HG03457 (cell line): Measurements from ENCODE around the gene PRKG1.
"Not testable (repeated sequence)": the region's sequence is repeated elsewhere in the genome, so short reads cannot be mapped to it uniquely, and the experiment has no call there.

Source experiments
- ATAC-seq: cut with Tn5 transposase; IDR thresholded peaks from one replicate; pipeline ENCODE4 v1.9.1; 2021; ENCODE audit warnings: moderate number of reproducible peaks; ENCODE audit not compliant: unreplicated experiment

Gene PRKG1

DNA sequence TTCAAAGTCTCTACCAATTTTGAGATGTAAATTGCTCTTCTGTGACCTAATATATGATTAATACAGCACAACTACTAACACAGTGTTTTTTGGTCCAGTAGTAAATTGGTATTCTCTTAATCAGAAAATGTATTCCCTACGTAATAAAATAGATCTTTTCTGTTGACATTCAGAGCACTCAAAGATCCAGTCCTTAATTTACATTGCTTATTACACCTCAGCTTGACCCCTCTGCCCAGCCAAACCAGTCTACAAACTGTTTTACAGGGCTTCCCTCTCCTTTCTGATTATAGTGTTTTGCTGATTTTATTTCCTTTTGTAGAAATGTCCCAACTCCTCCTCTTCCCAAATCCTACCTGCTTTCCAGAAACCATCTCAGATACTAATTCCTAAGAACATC lies 293.4 kb downstream of the PRKG1 start:
- ATAC-seq = no peak

- ATAC-seq = no peak
Measured at GRCh38 chr10:51368943-51369342, 294.7 kb downstream of the PRKG1 start.

GRCh38 chr10:51369903-51370302 lies 295.6 kb downstream of the PRKG1 start:
- ATAC-seq = no peak

GRCh38 chr10:51371743-51372142 lies 297.5 kb downstream of the PRKG1 start:
- no peak for ATAC-seq

DNA sequence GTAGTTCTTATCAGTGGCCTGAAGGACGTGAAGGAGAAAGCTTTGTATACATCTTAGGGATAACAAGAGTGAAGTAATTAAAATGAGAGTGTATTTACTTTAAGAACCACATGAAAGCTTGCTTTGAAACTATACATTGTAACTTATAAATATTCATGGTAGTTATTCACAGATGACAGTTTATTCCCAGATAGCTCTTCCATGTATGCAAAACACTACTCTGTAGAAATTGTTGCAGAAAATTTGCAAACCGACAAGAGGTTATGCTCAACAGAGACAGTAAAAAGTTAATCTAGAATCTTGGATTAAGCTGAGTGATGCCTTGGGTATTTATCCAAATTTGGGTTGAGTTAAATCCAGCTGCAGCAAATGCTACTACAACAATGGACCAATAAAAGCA lies 301.5 kb downstream of the PRKG1 start:
- ATAC-seq = no peak

DNA sequence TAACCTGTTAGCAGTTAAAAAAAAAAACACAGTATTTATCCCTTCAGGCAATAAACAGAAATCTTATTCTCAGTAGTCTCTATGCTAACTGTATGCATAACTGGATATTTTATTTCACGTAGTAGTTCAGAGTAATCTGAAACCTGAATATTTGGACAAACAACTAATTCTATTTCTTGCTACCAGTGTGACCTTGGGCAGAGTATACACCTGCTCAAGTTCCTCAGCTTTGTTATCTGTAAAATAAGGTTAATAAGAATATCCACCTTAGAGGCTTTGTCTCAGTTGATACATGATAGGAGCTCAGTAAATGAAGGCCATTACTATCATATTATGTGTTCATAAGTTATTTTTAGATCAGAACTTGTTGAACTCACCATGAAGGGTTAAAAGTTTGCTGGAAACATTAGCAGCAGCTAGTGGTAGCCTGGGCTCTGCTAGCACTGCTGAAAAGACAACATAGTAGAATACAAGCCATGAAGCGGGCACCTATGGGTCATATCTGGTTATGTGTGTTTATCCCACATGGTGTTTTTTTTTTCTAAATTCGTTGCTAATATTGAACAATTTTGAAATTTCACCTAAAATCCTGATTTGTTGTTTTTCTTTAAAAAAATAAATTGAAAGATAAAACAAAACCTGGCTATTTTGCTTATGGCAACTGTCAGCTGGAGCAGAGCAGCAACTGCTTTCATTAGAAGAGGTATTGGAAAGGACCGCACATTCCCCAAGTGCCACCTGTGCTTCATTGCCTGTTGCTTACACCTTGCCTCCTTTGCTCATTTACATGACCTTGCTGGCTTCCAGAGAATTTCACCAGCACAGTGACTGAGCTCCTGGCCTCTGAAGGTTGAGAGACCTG lies 303.0 kb downstream of the PRKG1 start:
- no peak for ATAC-seq

GRCh38 chr10:51377932-51378599 lies 303.8 kb downstream of the PRKG1 start:
- ATAC-seq = no peak

DNA sequence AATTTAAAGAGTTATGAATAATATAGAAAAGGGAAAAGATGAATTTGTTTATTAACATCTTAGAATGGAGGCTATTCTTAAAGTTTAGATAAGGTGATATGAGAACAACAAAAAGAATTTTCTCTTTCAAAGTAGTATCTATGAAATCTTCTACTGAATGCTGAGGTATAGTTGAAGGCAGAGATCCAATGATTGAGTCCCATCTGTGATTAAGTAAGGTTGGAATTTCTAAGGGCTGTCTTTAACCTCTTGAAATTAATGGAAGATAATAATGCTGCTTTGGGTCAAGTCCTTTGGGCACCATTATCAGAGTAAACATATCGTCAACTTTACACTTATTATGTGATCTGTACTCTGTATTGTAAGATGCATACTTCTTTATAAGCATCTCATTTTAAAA lies 307.9 kb downstream of the PRKG1 start:
- ATAC-seq = no peak

GRCh38 chr10:51384971-51385370 lies 310.7 kb downstream of the PRKG1 start:
- ATAC-seq = no peak

- ATAC-seq = no peak
Measured at GRCh38 chr10:51386248-51386885, 312.1 kb downstream of the PRKG1 start.

DNA sequence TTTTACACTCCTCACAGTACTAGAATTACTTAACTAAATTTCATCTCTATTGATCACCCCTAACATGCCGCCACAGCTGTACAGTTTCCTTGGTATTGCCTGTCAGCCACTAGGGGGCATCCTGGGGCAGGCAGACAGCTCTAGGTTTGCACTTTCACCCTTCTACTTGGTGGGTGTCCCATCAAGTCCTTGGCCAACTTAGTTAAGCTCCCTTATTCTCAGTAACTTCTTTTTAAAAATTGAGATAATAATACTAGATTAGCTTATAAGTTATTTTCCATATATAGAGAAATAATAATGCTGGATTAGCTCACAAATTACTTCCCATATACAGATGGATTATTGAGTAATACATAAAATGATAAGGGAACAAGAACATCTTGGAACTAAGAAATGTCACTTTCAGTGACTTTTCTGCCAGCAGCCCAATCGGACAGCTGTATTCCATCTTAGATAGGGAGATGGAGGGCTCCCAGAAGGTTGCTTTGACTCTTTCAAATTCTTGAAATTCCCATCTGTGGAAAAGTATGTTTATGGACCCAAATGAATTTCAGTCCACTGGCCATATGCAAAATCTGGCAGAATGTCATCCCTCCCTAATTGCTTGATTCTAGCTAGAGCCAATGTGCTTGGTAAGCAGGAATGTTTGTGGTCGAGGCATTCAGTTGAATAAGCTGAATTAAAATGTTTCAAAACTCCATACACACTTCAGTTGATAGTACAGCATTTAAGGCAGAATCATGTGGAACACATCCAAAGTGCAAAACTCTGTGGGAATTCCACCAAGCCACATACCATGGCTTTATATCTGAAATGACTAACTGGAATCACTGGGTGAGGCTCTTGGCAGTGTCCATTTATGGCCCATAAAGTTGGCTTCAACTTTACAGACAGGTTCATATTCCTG lies 315.4 kb downstream of the PRKG1 start:
- ATAC-seq = no peak

DNA sequence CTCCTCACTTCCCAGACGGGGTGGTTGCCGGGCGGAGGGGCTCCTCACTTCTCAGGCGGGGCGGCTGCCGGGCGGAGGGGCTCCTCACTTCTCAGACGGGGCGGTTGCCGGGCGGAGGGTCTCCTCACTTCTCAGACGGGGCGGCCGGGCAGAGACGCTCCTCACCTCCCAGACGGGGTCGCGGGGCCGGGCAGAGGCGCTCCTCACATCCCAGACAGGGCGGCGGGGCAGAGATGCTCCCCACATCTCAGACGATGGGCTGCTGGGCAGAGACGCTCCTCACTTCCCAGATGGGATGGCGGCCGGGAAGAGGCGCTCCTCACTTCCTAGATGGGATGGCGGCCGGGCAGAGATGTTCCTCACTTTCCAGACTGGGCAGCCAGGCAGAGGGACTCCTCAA lies 318.7 kb downstream of the PRKG1 start:
- ATAC-seq = not testable (repeated sequence)

DNA sequence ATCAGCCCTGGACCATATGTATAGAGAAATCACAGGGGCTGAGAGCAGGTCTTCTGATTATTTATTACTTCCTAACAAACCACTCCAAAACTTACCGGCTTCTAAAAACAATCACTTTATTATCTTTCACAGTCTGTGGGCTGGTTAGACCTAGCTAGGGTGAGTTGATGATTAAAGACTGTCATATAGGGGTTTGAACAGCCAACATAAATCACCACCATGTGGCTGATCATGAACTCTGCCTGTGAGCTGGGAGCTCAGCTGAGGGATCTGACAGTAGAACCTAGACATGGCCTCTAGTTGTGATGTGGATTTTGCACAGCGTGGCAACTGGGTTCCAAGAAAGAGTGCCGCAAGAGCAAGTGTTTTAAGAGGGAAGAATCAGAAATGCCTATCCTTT lies 319.8 kb downstream of the PRKG1 start:
- no peak for ATAC-seq

DNA sequence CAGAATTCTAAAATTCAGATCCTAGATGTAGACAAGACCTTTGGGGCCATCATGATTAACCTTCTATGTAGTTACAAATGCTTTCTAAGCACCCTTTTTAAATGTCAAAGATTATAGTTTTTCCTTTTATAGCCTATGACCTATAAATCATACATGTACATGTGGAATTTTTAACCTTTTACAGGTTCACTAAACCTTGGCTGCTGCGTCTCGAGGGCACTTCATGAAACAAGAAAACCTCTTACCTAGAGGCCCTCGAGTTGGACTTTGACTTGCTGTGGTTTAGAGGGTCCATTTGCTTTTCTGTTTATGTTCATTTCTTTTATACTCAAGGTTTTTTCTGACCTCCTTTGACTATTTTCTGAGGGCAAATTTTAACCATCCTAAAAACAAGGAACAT lies 323.0 kb downstream of the PRKG1 start:
- ATAC-seq = no peak

GRCh38 chr10:51397695-51398094 lies 323.4 kb downstream of the PRKG1 start:
- no peak for ATAC-seq

DNA sequence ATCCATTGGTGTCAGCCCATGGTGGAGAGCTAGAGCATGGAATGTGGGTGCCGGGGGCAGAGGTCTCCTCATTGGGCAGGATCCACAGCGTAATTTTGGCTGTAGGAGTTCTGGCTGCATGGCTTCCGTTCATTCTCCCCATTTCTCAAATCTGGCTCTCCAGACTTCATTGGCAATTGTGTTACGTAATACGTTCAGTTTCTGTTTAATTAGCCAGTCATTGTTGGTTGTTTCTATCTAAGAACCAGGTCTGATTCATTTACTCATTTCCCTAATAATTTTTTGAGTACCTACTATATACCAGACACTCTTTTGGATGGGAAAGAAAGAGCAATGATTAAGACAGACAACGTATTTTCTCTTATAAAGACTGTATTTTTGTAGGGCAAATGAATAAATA lies 325.6 kb downstream of the PRKG1 start:
- ATAC-seq = no peak

DNA sequence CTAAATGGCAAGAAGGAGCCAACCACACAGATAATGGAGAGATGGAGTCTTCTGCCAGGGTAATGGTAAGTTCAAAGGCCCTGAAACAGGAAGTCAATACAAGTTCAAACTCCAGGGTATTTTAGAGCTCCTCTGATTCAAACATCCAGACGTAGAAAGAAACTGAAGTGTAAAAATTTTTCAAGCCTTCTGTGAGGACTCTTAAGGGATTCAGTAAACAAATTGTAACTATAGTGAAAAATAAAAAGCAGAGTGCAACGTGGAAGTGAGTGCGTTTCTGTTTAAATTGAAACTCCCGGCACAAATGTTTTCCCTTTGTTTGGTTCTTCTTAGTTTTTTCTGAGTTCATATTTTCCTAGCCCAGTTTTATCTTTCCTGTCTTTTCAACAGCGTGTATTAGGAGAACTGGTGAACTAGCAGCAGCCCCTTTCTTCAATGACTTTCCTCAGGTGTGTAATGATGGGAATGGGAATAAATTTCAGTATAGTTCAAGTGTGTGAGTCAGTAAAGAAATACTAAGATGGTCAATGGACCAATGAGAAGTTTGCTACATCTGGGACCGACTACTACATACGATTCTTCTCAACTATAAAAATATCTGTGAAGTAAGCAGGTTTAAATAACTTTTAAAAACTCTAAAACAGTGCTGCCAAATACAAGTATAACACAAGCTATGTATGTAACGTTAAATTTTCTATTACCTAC lies 326.3 kb downstream of the PRKG1 start:
- ATAC-seq = no peak

DNA sequence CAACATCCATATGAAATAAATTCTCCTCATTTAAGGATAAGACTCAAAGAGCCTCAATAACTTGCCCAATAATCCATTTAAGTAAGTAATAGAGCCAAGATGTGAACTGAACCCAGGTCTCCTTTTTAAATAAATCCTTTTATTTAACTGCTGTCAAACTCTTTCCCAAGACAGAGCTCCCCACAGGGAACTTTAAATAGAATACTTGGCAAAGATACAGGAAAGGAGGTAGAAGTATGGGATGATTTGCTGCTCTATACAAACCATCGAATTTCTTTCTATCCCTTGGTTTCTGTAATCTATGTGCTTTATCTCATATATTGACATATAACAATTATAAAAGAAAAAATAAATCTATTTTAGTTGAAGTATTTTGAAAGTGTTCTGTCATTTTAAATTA lies 329.2 kb downstream of the PRKG1 start:
- ATAC-seq = no peak

DNA sequence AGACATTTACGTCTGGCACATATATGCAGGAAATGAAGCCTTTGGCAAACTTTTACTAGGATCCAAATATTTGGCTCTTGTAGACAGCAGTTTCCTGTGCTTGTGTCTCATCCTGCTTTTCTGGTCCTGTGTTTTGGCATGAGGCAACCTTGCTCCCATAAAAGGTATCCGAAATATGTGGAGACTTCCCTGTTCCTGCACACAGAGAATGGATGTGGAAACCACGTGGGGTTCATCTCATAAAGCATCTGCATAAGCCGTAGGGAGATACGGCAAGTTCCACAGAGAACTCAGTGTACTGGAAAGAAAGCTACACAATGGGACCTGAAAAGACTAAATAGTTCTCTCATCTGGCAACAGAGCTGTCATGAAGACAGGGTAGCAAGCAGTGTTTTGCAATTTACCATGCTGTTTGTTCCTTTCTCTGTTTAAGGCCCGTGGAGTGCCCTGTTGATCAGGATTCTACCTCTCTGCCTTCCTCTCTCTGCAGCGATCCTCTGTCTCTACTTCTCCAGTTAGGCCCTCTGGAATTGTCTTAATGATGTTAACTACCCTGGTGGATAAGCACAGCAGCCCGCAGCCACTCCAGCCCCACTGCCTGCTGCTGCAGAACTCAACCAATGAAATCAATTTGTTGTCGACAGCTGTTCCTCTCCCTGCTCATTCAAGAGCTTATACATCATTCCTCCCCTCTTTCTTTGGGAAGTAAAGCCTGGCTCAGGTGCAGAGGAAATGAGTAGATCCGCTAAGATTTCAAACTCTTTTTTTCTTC lies 331.5 kb downstream of the PRKG1 start:
- ATAC-seq = no peak

DNA sequence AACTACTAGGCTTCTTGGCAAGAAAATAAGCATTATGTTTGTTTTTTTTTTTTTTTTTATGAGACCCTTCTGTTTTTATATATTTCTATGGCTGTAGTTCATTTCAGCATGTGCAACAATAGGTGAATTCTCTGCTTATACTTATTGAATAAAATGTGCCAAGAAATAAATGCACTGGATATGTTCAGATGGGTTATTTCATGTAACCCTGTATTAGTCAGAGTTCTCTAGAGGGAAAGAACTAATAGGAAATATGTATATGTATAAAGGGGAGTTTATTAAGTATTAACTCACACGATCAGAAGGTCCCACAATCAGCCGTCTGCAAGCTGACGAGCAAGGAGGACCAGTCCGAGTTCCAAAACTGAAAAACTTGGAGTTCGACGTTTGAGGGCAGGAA lies 332.3 kb downstream of the PRKG1 start:
- no peak for ATAC-seq
